ENCODE measurements around the gene KRTAP12-2. TPM values are rescaled to one million over a fixed set of nuclear protein-coding genes. Genes with fewer than 3 reads are reported as not detected.

Gene KRTAP12-2
- total and polyA plus RNA-seq, 10 of the 15 experiments (the other 5 are each of a cell fraction or from before 2014, with no cell fraction given), result not detected

- intact Hi-C loops (cut with micrococcal nuclease; ENCODE audit: unreplicated experiment) (no loop called here), in situ Hi-C loops (cut with MboI) (no loop called here)
- SMC1A ChIA-PET (ENCODE audit: uncharacterized antibody, unreplicated experiment), result no interaction called here
- Histone ChIP-seq H3K79me2 (ENCODE audit: control insufficient read depth, insufficient read depth, low read length) (no peaks in the 10 kb centered on the region), H3K9me3 (replicated peaks; ENCODE audit: control insufficient read depth, insufficient read depth, low read length) (peaks cover 1% of the 10 kb centered on the region; the same call in 2 of the 3 replicates), H3K27me3 (replicated peaks in 1 of 2; ENCODE audit: control insufficient read depth in 2 of 2, insufficient read depth in 2 of 2, low read length in 1 of 2) (peaks cover 0 to 3% of the 10 kb centered on the region in 2 experiments; a peak in 2 of 4 replicates), H3K4me3 (no peak overlapping the region), H3K4me2 (ENCODE audit: control insufficient read depth, insufficient read depth) (no peak overlapping the region), H2AFZ (ENCODE audit: control insufficient read depth, low read depth, low read length) (no peak overlapping the region), H3K9ac (ENCODE audit: control insufficient read depth, insufficient read depth, low read length) (no peak overlapping the region), H3K36me3 (ENCODE audit: control insufficient read depth in 2 of 2, insufficient read depth in 2 of 2, low read length in 1 of 2) (no peaks in the 10 kb centered on the region), H3K4me1 (ENCODE audit: control insufficient read depth, insufficient read depth, low read length) (no peaks in the 10 kb centered on the region), H3K27ac (ENCODE audit: control insufficient read depth, insufficient read depth) (no peak overlapping the region), H4K20me1 (ENCODE audit: control insufficient read depth, insufficient read depth) (no peaks in the 10 kb centered on the region)
- 34% methylated on average over 11 of the region's 11 CpGs for WGBS (ENCODE audit: insufficient coverage, insufficient replicate concordance, low lambda C conversion rate, missing lambda C conversion rate)
- DNase-seq (ENCODE audit: low read depth, low spot score) (no peak), FAIRE-seq (no peak), ATAC-seq (no peak)
- CTCF ChIA-PET, result no interaction called here
- TF ChIP-seq RCOR1 (conservative IDR thresholded peaks at IDR 0.05; ENCODE audit: low read depth, low read length), result no peak
- TF ChIP-seq ZNF384 (IDR thresholded peaks at IDR 0.05; ENCODE audit: borderline replicate concordance, low read depth, low read length), result no peak
- no peak for TF ChIP-seq REST (IDR thresholded peaks at IDR 0.05; ENCODE audit: low read depth, low read length)
- TF ChIP-seq HDAC6 (IDR thresholded peaks at IDR 0.05; ENCODE audit: unreplicated experiment), result no peak
- TF ChIP-seq BCLAF1 (IDR thresholded peaks at IDR 0.05), result no peak
- no peak for TF ChIP-seq BMI1 (IDR thresholded peaks at IDR 0.05; ENCODE audit: borderline replicate concordance)
- no peak for TF ChIP-seq SRF (IDR thresholded peaks at IDR 0.05; ENCODE audit: low read depth in 2 of 2, low read length in 2 of 2)
- TF ChIP-seq CBX3 (IDR thresholded peaks at IDR 0.05; ENCODE audit: borderline replicate concordance, low read depth), result no peak
- no peak for TF ChIP-seq LARP7 (IDR thresholded peaks at IDR 0.05)
- TF ChIP-seq NFYA (IDR thresholded peaks at IDR 0.05; ENCODE audit: borderline replicate concordance, low read depth, low read length), result no peak
- no peak for TF ChIP-seq PML (IDR thresholded peaks at IDR 0.05; ENCODE audit: low read length)
- no peak for TF ChIP-seq CHD4 (IDR thresholded peaks at IDR 0.05)
- no peak for TF ChIP-seq USF1 (IDR thresholded peaks at IDR 0.05; ENCODE audit: borderline replicate concordance, extremely low read length, insufficient read depth, low read depth, low read length)
- no peak for TF ChIP-seq BCL11A (IDR thresholded peaks at IDR 0.05; ENCODE audit: low read depth, low read length)
- no peak for TF ChIP-seq USF2 (IDR thresholded peaks at IDR 0.05; ENCODE audit: borderline replicate concordance, low read depth, low read length)
- TF ChIP-seq ZNF217 (IDR thresholded peaks at IDR 0.05), result no peak
- no peak for TF ChIP-seq CHD1 (IDR thresholded peaks at IDR 0.05; ENCODE audit: low read depth, low read length)
- RAD21 ChIA-PET (ENCODE audit: unreplicated experiment), result no interaction called here
- POLR2A ChIA-PET, result no interaction called here
- no TSS peak for BruUV-seq (replicated peaks)
These were observed 28.0 kb upstream of the KRTAP12-2 start for GRCh38 chr21:44694776-44695175.
